Endodermal cell (in vitro differentiated cells): ENCODE results near the gene SELENOW. TPM values are rescaled to one million over a fixed set of nuclear protein-coding genes. Genes with fewer than 3 reads are reported as not detected.
"Not testable (repeated sequence)": the region's sequence is repeated elsewhere in the genome, so short reads cannot be mapped to it uniquely, and the experiment has no call there.

Experiments
- DNase-seq: peaks from one replicate; pipeline ENCODE4 v3.0.0-alpha.2; 2017
- H3K27ac ChIP-seq: 2 replicates; pipeline ENCODE4 v1.5.1; 2013; ENCODE audit warnings: mild to moderate bottlenecking, low read depth, low read length, moderate library complexity
- H3K27me3 ChIP-seq: 2 replicates; pipeline ENCODE4 v1.6.1; 2013; ENCODE audit warnings: mild to moderate bottlenecking, low read length, moderate library complexity; ENCODE audit not compliant: insufficient read depth, control insufficient read depth, poor library complexity, severe bottlenecking
- H3K36me3 ChIP-seq: 2 replicates; pipeline ENCODE4 v1.7.0; 2013; ENCODE audit warnings: mild to moderate bottlenecking, low read length, moderate library complexity; ENCODE audit not compliant: control insufficient read depth, insufficient read depth
- H3K4me1 ChIP-seq: one replicate; pipeline ENCODE4 v1.7.0; 2013; ENCODE audit warnings: low read length; ENCODE audit not compliant: control insufficient read depth, insufficient read depth
- H3K4me3 ChIP-seq: 2 replicates; pipeline ENCODE4 v1.5.1; 2013; ENCODE audit warnings: mild to moderate bottlenecking, low read length, moderate library complexity
- H3K9ac ChIP-seq: 2 replicates; pipeline ENCODE4 v1.6.1; 2013; ENCODE audit warnings: mild to moderate bottlenecking, low read length, moderate library complexity; ENCODE audit not compliant: poor library complexity, severe bottlenecking; ENCODE audit errors: extremely low read depth
- H3K9me3 ChIP-seq: 2 replicates; pipeline ENCODE4 v1.6.1; 2013; ENCODE audit warnings: mild to moderate bottlenecking, low read length, moderate library complexity; ENCODE audit not compliant: control insufficient read depth
- H3K27ac Mint-ChIP-seq: 2 replicates; pipeline ENCODE4 v1.8.0; 2020; ENCODE audit warnings: mixed read lengths
- H3K27me3 Mint-ChIP-seq: 2 replicates; pipeline ENCODE4 v1.8.0; 2021; ENCODE audit warnings: mild to moderate bottlenecking, mixed read lengths; ENCODE audit not compliant: insufficient read depth
- H3K36me3 Mint-ChIP-seq: 2 replicates; pipeline ENCODE4 v1.8.0; 2020; ENCODE audit warnings: low read depth, mixed read lengths
- H3K4me1 Mint-ChIP-seq: 2 replicates; pipeline ENCODE4 v1.8.0; 2020; ENCODE audit warnings: mixed read lengths
- H3K4me3 Mint-ChIP-seq: 2 replicates; pipeline ENCODE4 v1.8.0; 2020; ENCODE audit warnings: mild to moderate bottlenecking, moderate library complexity, mixed read lengths
- H3K9me3 Mint-ChIP-seq: 2 replicates; pipeline ENCODE4 v1.8.0; 2020; ENCODE audit warnings: mild to moderate bottlenecking, mixed read lengths
- CTCF ChIP-seq: fragments of 200-600 bp; sonication (generic); conservative IDR thresholded peaks from 2 replicates; pipeline ENCODE4 v1.5.0; 2021; ENCODE audit warnings: antibody characterized with exemption, mild to moderate bottlenecking
- WGBS, 2 experiments: methylation state at CpG; one replicate each; pipeline versions ENCODE4 v1.1.5 to v1.1.7; 2013; ENCODE audit warnings: missing lambda C conversion rate in 2 of 2, mixed read lengths in 1 of 2; ENCODE audit not compliant: insufficient coverage in 1 of 2, insufficient read length in 1 of 2; 5-methylcytosine and 5-hydroxymethylcytosine counted together
- total RNA-seq, 2 donors: library from RNA; stranded (reverse); fragmentation: NEBNext Ultra II Directional in 1 of 2; extraction: Animal tissue kit (Norgen Biotek cat#: 25700) in 1 of 2; gene quantifications; 2 replicates in 1 of 2; 3 replicates in 1 of 2; pipeline ENCODE4 v1.2.1, GENCODE V29; 2021

SELENOW gene
- total RNA-seq, 2 donors from 2014 or later = 404 to 410 TPM

GRCh38 chr19:47767349-47767748, 11.2 kb upstream of the SELENOW start:
- no peak for TF ChIP-seq CTCF
- no peak overlapping the region for H3K27ac ChIP-seq
- H3K4me3 Mint-ChIP-seq = no peak overlapping the region
- WGBS, 2 experiments = 30 to 50% methylated on average over 2 of the region's 2 CpGs
- H3K9me3 Mint-ChIP-seq = no peaks in the 10 kb centered on the region
- H3K9ac ChIP-seq = no peak overlapping the region
- H3K27me3 Mint-ChIP-seq = no peaks in the 10 kb centered on the region
- H3K4me1 ChIP-seq = no peaks in the 10 kb centered on the region
- no peaks in the 10 kb centered on the region for H3K9me3 ChIP-seq
- H3K27ac Mint-ChIP-seq = no peak overlapping the region
- H3K36me3 ChIP-seq = no peaks in the 10 kb centered on the region
- H3K4me1 Mint-ChIP-seq = peaks cover 7% of the 10 kb centered on the region
- no peak for DNase-seq
- H3K4me3 ChIP-seq = no peak overlapping the region
- no peaks in the 10 kb centered on the region for H3K36me3 Mint-ChIP-seq
- H3K27me3 ChIP-seq = no peaks in the 10 kb centered on the region

GRCh38 chr19:47768604-47769003, 9.9 kb upstream of the SELENOW start:
- Histone ChIP-seq H3K27me3 (no peaks in the 10 kb centered on the region), H3K27ac (no peak overlapping the region), H3K9ac (no peak overlapping the region), H3K36me3 (no peaks in the 10 kb centered on the region), H3K4me3 (no peak overlapping the region), H3K4me1 (no peaks in the 10 kb centered on the region), H3K9me3 (no peaks in the 10 kb centered on the region)
- WGBS, 2 experiments = 92% methylated on average over 2 of the region's 2 CpGs; no CpG with 5 or more reads in 1 of the 2 experiments
- DNase-seq = peak; percentile 54
- H3K4me1 Mint-ChIP-seq = peaks cover 7% of the 10 kb centered on the region
- no peaks in the 10 kb centered on the region for H3K9me3 Mint-ChIP-seq
- H3K4me3 Mint-ChIP-seq = no peak overlapping the region
- no peaks in the 10 kb centered on the region for H3K36me3 Mint-ChIP-seq
- no peak overlapping the region for H3K27ac Mint-ChIP-seq
- H3K27me3 Mint-ChIP-seq = no peaks in the 10 kb centered on the region
- peak; percentile 28 for TF ChIP-seq CTCF

- Histone ChIP-seq H3K27me3 (no peaks in the 10 kb centered on the region), H3K9ac (no peak overlapping the region), H3K4me3 (no peak overlapping the region)
Measured at GRCh38 chr19:47769534-47769933, 9.0 kb upstream of the SELENOW start.

GRCh38 chr19:47771291-47771690, 7.2 kb upstream of the SELENOW start:
- not testable (repeated sequence) for H3K27ac ChIP-seq, H3K9me3 Mint-ChIP-seq, H3K4me3 ChIP-seq, H3K36me3 Mint-ChIP-seq, DNase-seq, H3K9me3 ChIP-seq, H3K36me3 ChIP-seq, H3K4me3 Mint-ChIP-seq, H3K4me1 ChIP-seq, H3K27me3 Mint-ChIP-seq, H3K27me3 ChIP-seq, H3K27ac Mint-ChIP-seq, H3K9ac ChIP-seq
- 89 to 94% methylated on average over 6 of the region's 6 CpGs for WGBS, 2 experiments
- peaks cover 13% of the 10 kb centered on the region for H3K4me1 Mint-ChIP-seq

More at GRCh38 chr19:47769534-47769933, 9.0 kb upstream of the SELENOW start:
- Mint-ChIP-seq H3K4me3 (no peak overlapping the region), H3K27ac (no peak overlapping the region), H3K4me1 (peaks cover 12% of the 10 kb centered on the region), H3K36me3 (no peaks in the 10 kb centered on the region), H3K27me3 (no peaks in the 10 kb centered on the region), H3K9me3 (no peaks in the 10 kb centered on the region)
- no peak for TF ChIP-seq CTCF
- Histone ChIP-seq H3K9me3 (no peaks in the 10 kb centered on the region), H3K4me1 (no peaks in the 10 kb centered on the region), H3K27ac (no peak overlapping the region), H3K36me3 (no peaks in the 10 kb centered on the region)
- 78 to 87% methylated on average over 2 to 3 of the region's 3 CpGs for WGBS, 2 experiments
- no peak for DNase-seq
